MCF 10A (cell line): ENCODE measurements around the gene DHCR24. TPM values are rescaled to one million over a fixed set of nuclear protein-coding genes. Genes with fewer than 3 reads are reported as not detected.

ENCODE experiments used
- BruUV-seq: library from RNA; stranded (reverse); fragments of 400-500 nt; replicated peaks from 2 replicates; lab custom pipeline; 2021; lab: Mats Ljungman, UMichigan
- CTCF ChIA-PET: fragments of 300-600 bp; sonication (Branson Sonifier 250); formaldehyde crosslinking; extraction: SDS; loops from one replicate; lab custom pipeline; 2021; ENCODE audit warnings: antibody characterized with exemption, inconsistent platforms; lab: Yijun Ruan, JAX
- POLR2A ChIA-PET: fragments of 300-600, 350-650 bp; sonication (Branson Sonifier 250); formaldehyde crosslinking; extraction: SDS; loops from one replicate; lab custom pipeline; 2020; ENCODE audit warnings: antibody characterized with exemption, inconsistent platforms; lab: Yijun Ruan, JAX
- DNase-seq: peaks from one replicate; pipeline ENCODE4 v3.0.0-alpha.2; 2018; ENCODE audit not compliant: unreplicated experiment
- H3K27ac Mint-ChIP-seq: one replicate; pipeline ENCODE4 v1.8.0; 2022; ENCODE audit warnings: mild to moderate bottlenecking, low read depth, mixed read lengths; ENCODE audit not compliant: unreplicated experiment
- H3K27me3 Mint-ChIP-seq: one replicate; pipeline ENCODE4 v1.8.0; 2022; ENCODE audit warnings: mixed read lengths; ENCODE audit not compliant: insufficient read depth, unreplicated experiment
- H3K36me3 Mint-ChIP-seq: one replicate; pipeline ENCODE4 v1.8.0; 2022; ENCODE audit warnings: mild to moderate bottlenecking, moderate library complexity, mixed read lengths; ENCODE audit not compliant: insufficient read depth, unreplicated experiment
- H3K4me1 Mint-ChIP-seq: one replicate; pipeline ENCODE4 v1.8.0; 2022; ENCODE audit warnings: mixed read lengths; ENCODE audit not compliant: insufficient read depth, unreplicated experiment
- H3K4me3 Mint-ChIP-seq: one replicate; pipeline ENCODE4 v1.8.0; 2022; ENCODE audit warnings: mild to moderate bottlenecking, moderate library complexity, mixed read lengths; ENCODE audit not compliant: unreplicated experiment
- H3K9me3 Mint-ChIP-seq: one replicate; pipeline ENCODE4 v1.8.0; 2022; ENCODE audit warnings: mixed read lengths; ENCODE audit not compliant: unreplicated experiment
- intact Hi-C: fragments of 100-400 bp; cut with micrococcal nuclease; formaldehyde crosslinking; loops from 2 replicates; pipeline ENCODE4 v1.14.1; 2022
- total RNA-seq: library from RNA; stranded (reverse); gene quantifications from 2 replicates; pipeline ENCODE4 v1.2.3, GENCODE V29; 2022
- TF ChIP-seq, protein P1 (sequence below): fragments of 200-600 bp; IDR thresholded peaks from one replicate; pipeline ENCODE4 v1.8.0; 2022; ENCODE audit warnings: antibody characterized with exemption, mild to moderate bottlenecking; ENCODE audit not compliant: unreplicated experiment

The DHCR24 gene
- total RNA-seq, 1 experiment from 2014 or later: 135 TPM

DNA sequence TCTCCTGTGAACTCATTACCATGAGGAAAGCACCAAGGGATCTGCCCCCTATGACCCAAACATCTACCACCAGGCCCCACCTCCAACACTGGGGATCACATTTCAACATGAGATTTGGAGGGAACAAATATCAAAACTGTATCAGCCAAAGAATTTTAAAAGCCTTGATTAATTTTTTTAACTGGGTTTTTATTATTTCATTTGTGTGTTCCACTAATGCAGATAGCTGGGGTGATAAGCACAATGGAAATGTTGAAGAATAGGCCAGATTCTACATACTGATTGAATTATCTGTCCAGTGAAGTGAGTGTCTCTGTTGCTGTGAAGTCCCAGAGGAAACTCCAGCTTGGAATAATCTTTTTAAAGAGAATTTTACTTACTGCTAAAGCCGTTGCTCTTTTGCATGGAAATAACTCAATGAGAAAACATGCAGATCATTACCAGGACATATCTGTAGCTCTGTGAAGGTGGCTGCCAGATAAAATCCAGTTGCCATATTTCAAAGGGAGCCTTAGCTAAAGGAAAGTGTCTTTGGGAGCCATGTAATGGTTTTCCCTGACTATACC lies 44.4 kb upstream of the DHCR24 start:
- no TSS peak for BruUV-seq
- H3K4me3 Mint-ChIP-seq: no peak overlapping the region
- peaks cover 16% of the 10 kb centered on the region for H3K4me1 Mint-ChIP-seq
- ChIA-PET POLR2A (interaction anchor here (0.8 to 6.4 kb wide), 3 partner anchors 9 to 74 kb away, joined by 3 to 40 read pairs (median 7); partner anchors contain the start of gene DHCR24), CTCF (interaction anchor here (1.0 to 6.8 kb wide), 5 partner anchors 10 to 91 kb away, joined by 3 to 39 read pairs (median 4); no protein-coding TSS in a partner anchor)
- H3K27me3 Mint-ChIP-seq: no peaks in the 10 kb centered on the region
- TF ChIP-seq, protein P1, sequence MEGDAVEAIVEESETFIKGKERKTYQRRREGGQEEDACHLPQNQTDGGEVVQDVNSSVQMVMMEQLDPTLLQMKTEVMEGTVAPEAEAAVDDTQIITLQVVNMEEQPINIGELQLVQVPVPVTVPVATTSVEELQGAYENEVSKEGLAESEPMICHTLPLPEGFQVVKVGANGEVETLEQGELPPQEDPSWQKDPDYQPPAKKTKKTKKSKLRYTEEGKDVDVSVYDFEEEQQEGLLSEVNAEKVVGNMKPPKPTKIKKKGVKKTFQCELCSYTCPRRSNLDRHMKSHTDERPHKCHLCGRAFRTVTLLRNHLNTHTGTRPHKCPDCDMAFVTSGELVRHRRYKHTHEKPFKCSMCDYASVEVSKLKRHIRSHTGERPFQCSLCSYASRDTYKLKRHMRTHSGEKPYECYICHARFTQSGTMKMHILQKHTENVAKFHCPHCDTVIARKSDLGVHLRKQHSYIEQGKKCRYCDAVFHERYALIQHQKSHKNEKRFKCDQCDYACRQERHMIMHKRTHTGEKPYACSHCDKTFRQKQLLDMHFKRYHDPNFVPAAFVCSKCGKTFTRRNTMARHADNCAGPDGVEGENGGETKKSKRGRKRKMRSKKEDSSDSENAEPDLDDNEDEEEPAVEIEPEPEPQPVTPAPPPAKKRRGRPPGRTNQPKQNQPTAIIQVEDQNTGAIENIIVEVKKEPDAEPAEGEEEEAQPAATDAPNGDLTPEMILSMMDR: no peak
- H3K27ac Mint-ChIP-seq: no peak overlapping the region
- DNase-seq: no peak
- no peaks in the 10 kb centered on the region for H3K36me3 Mint-ChIP-seq
- intact Hi-C loops: no loop called here
- H3K9me3 Mint-ChIP-seq: peaks cover 7% of the 10 kb centered on the region

DNA sequence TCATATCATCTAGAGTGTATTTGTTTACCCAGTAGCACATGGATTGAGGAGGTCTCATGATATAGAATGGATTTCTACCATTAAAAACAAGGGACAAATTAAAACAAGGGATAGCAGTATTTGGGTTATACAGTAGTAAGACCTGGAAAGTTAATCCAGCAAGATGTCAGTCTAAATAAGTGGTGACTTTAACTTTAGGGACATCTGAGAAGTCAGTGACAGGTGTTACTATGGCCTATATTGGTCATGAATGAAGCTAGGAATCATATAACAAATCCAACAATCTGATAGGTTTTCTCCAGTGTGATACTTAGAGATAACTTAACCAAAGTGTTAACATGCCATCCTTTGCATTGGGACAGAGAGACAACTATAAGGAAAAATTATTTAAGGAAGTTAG lies 42.7 kb upstream of the DHCR24 start:
- CTCF ChIA-PET: interaction anchor here (0.9 to 6.8 kb wide), 2 partner anchors 11 to 15 kb away, joined by 4 to 39 read pairs; no protein-coding TSS in a partner anchor
- TF ChIP-seq, protein P1: no peak
- Mint-ChIP-seq H3K27me3 (no peaks in the 10 kb centered on the region), H3K4me3 (no peak overlapping the region), H3K27ac (no peak overlapping the region), H3K36me3 (no peaks in the 10 kb centered on the region), H3K9me3 (peaks cover 7% of the 10 kb centered on the region), H3K4me1 (peaks cover 11% of the 10 kb centered on the region)
- POLR2A ChIA-PET: interaction anchor here (1.0 to 6.4 kb wide), 3 partner anchors 20 to 43 kb away, joined by 3 to 40 read pairs (median 3); partner anchors contain the start of gene DHCR24
- no peak for DNase-seq
- no TSS peak for BruUV-seq
- intact Hi-C loops: no loop called here

- Mint-ChIP-seq H3K4me3 (no peak overlapping the region), H3K4me1 (peaks cover 11% of the 10 kb centered on the region), H3K27ac (no peak overlapping the region), H3K9me3 (no peaks in the 10 kb centered on the region), H3K27me3 (peaks cover 1% of the 10 kb centered on the region), H3K36me3 (no peaks in the 10 kb centered on the region)
- ChIA-PET CTCF (interaction anchor here (0.6 to 6.8 kb wide), 3 partner anchors 17 to 390 kb away, joined by 3 to 39 read pairs (median 3); no protein-coding TSS in a partner anchor), POLR2A (interaction anchor here (0.8 to 6.4 kb wide), 5 partner anchors 12 to 75 kb away, joined by 3 to 40 read pairs (median 4); partner anchors contain the start of gene DHCR24)
- DNase-seq: no peak
- TF ChIP-seq, protein P1: no peak
- intact Hi-C loops: no loop called here
- BruUV-seq: no TSS peak
Measured at GRCh38 chr1:54928327-54928726, 41.3 kb upstream of the DHCR24 start.

DNA sequence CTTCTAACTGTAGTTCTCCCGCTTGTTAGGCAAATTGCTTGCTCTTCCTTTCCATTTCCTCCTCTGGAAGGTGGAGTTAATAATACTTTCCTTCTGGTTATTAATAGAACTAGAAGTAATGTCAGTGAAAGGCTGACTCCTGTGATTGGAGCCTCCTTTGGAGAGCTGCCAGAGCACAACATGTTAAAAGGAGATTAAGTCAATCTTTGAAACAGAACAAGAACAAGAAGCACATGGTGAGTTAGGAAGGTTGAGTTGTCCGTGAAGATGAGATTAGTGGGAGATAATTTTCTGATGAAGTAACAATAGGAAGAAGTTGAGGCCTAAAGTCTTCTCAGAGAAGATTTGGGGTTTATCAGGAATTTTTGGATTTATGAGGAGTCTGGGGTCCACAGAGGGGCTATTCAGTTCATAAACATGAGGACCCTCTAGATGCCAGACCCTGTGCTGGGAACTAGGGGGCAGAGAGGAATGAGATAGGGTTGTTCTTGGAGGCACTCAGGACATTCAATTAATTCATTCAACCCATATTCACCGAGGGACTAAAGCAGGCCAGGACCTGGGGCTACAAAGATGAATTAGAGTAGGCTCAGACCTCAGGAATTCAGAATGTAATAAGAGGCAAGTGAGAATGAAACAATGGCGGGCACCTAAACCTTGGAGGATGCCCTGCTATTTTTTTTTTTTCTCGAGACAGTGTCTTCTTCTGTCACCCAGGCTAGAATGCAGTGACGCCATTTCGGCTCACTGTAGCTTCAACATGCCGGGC lies 40.7 kb upstream of the DHCR24 start:
- Mint-ChIP-seq H3K9me3 (no peaks in the 10 kb centered on the region), H3K27ac (no peak overlapping the region), H3K4me1 (peaks cover 18% of the 10 kb centered on the region), H3K27me3 (peaks cover 8% of the 10 kb centered on the region), H3K36me3 (no peaks in the 10 kb centered on the region), H3K4me3 (no peak overlapping the region)
- BruUV-seq: no TSS peak
- TF ChIP-seq, protein P1: no peak
- intact Hi-C loops: no loop called here
- no peak for DNase-seq
- ChIA-PET CTCF (interaction anchor here (0.6 to 6.8 kb wide), 3 partner anchors 18 to 390 kb away, joined by 3 to 39 read pairs (median 3); no protein-coding TSS in a partner anchor), POLR2A (interaction anchor here (1.1 to 6.4 kb wide), 4 partner anchors 13 to 75 kb away, joined by 3 to 40 read pairs (median 4); partner anchors contain the start of gene DHCR24)
